Urinary bladder (tissue), 4 donors: Measurements from ENCODE around the gene PARP2. TPM values are rescaled to one million over a fixed set of nuclear protein-coding genes. Genes with fewer than 3 reads are reported as not detected.

Source experiments
- DNase-seq: peaks from one replicate; pipeline ENCODE4 v3.0.0-alpha.2; 2015; ENCODE audit errors: extremely low spot score
- H3K27ac ChIP-seq: one replicate; pipeline ENCODE4 v1.5.1; 2013; ENCODE audit warnings: low read depth, mild to moderate bottlenecking, moderate library complexity
- H3K36me3 ChIP-seq: one replicate; pipeline ENCODE4 v1.6.1; 2013; ENCODE audit warnings: mild to moderate bottlenecking, moderate library complexity; ENCODE audit not compliant: insufficient read depth
- H3K4me1 ChIP-seq: one replicate; pipeline ENCODE4 v1.6.1; 2013; ENCODE audit warnings: mild to moderate bottlenecking, moderate library complexity; ENCODE audit not compliant: insufficient read depth
- H3K4me3 ChIP-seq: one replicate; pipeline ENCODE4 v1.5.1; 2013; ENCODE audit warnings: low read depth, low read length
- WGBS: extraction: QIAGEN DNeasy Blood & Tissue Kit; methylation state at CpG from one replicate; pipeline ENCODE4 v1.1.7; 2013; 5-methylcytosine and 5-hydroxymethylcytosine counted together
- polyA plus RNA-seq: library from polyadenylated mRNA; stranded (reverse); fragments of 200-250 nt; gene quantifications from one replicate; pipeline ENCODE4 v1.2.3, GENCODE V29; 2013
- small RNA-seq: library from RNA; depleted of rRNA; stranded (forward); fragments of <200 nt; gene quantifications from one replicate; pipeline ENCODE3, GENCODE V24; 2014
- total RNA-seq: library from RNA; depleted of rRNA; stranded (reverse); fragments of >200 nt; gene quantifications from one replicate; pipeline ENCODE4 v1.2.3, GENCODE V29; 2014
- donor health status: healthy with polysubstance abuse.
- donor health status: healthy.

PARP2 gene
- total and polyA plus RNA-seq, 2 donors, result 13.5 to 16.0 TPM

DNA sequence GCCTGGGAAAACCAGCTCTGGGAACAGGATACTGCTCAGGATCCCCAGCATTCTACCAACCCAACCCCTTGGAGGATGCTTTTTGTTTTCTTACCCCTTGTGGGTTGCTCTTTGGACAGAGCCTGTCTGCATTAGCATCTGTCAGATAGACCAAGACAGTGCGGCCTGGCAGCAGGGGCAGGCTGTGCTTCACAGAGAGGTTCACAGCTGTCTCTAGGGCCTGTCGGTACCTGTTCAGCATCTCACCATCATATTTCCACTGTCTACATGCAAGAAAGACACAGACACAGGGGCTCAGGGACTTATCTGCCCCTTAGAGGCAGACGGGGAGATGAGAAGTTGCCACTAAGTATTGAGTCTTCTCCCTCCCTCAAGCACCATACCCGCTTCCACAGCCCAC lies 48.1 kb downstream of the PARP2 start:
- WGBS, result 94% methylated on average over 4 of the region's 4 CpGs
- DNase-seq, result no peak
- Histone ChIP-seq H3K4me1 (no peaks in the 10 kb centered on the region), H3K4me3 (no peak overlapping the region), H3K27ac (no peak overlapping the region), H3K36me3 (peaks cover 7% of the 10 kb centered on the region)

DNA sequence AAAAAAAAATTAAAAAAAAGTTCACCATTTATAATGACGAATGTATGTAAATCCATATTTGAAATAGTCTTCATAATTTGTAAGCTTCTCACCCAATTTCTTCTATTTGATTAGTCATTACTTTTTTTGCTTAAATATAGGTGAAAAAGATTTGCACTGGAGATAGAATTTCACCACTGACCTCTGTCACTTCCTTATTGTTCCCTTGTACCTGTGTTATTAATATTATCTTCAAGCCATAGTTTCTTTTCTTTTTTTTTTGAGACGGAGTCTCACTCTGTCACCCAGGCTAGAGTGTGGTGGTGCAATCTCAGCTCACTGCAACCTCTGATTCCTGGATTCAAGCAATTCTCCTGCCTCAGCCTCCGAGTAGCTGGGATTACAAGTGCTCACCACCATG lies 54.1 kb downstream of the PARP2 start:
- H3K4me3 ChIP-seq, result no peak overlapping the region
- H3K4me1 ChIP-seq, result no peaks in the 10 kb centered on the region
- 95% methylated on average over 3 of the region's 3 CpGs for WGBS
- no peaks in the 10 kb centered on the region for H3K36me3 ChIP-seq
- no peak overlapping the region for H3K27ac ChIP-seq
- no peak for DNase-seq

DNA sequence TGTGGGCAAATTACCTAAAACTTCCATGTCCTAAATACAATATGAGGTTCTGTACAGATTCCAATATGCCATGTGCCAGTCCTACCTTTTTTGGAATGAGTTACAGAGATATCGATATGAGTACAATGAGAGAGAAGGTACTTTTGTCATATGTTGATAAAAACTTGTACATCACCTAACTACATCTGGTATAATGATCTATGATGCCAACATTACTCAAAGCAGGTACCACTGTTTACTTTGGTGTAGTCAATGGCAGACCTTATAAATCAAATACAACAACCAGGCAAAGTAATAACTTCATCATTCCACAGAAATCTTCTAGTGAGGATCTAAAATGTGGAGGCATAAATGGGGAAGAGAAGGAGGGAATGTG lies 57.1 kb downstream of the PARP2 start:
- Histone ChIP-seq H3K27ac (no peak overlapping the region), H3K4me3 (no peak overlapping the region), H3K36me3 (no peaks in the 10 kb centered on the region), H3K4me1 (no peaks in the 10 kb centered on the region)
- DNase-seq, result no peak
- WGBS, result 93% methylated on average over 1 of the region's 1 CpG

DNA sequence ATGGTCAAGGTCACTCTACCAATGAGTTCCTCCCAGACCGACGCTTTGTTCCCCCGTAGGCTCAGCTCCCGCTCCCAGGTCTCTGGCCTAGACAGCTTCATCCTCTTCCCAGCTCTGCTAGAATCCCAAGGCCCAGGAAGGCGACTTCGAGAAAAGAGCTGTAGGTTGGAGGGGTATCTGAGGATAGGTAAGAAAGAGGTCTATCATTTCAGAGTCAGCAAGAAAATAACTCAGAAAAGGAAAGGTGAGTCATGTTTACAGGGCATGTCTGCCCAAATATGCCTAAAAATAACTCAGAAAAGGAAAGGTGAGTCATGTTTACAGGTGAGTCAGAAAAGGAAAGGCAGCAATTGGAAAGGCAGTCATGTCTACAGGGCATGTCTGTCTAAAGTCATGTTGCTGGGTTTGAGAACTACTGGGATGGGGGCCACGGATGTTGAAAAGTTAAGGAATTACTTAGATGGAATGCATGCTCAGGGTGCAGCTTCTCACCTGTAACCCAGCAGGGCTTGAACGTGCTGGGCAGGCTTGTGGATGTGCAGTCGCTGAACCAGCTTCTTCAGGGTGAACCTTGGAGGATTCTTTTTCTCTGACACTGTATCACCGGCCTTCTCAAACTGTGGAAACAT lies 57.6 kb downstream of the PARP2 start:
- no peak overlapping the region for H3K27ac ChIP-seq
- H3K4me3 ChIP-seq, result no peak overlapping the region
- H3K4me1 ChIP-seq, result no peaks in the 10 kb centered on the region
- DNase-seq, result no peak
- no peaks in the 10 kb centered on the region for H3K36me3 ChIP-seq
- 86% methylated on average over 10 of the region's 10 CpGs for WGBS

DNA sequence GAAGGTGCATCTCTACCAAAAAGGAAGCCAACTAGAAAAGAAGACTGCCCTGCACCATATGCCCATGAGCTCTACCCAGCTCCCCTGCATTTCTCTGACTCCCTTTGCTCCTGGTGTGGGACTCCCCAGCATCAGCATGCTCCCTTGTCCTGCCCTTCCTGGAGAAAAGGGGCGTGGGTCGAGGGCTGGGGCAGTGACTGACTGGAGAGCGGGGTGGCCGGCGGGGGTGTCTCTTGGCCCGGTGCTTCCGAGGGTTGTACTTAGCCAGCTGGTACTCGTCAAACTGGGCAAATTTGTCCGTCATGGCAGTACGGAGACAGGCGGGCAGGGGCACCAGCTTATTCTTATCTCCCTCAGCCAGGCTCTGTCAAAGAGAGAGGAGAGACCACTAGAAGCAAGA lies 60.1 kb downstream of the PARP2 start:
- no peak for DNase-seq
- no peak overlapping the region for H3K4me3 ChIP-seq
- WGBS, result 92% methylated on average over 11 of the region's 11 CpGs
- no peaks in the 10 kb centered on the region for H3K36me3 ChIP-seq
- no peaks in the 10 kb centered on the region for H3K4me1 ChIP-seq
- H3K27ac ChIP-seq, result no peak overlapping the region

Small RNAs within 50 kb of the gene (small RNA-seq; reads per million reads assigned to genes)
- gene SNORA79B, result 0.98 reads per million, percentile 74 among the genes with 10 or more reads in this experiment
- gene SNORD126, result 416 reads per million, percentile 98 among the genes with 10 or more reads in this experiment

Other genes starting within 250 kb of the PARP2 start
- gene OR4K17, start 232.9 kb upstream of the PARP2 start, total RNA-seq, result not detected
- gene OR4K17, start 232.9 kb upstream of the PARP2 start, polyA plus RNA-seq, result not detected
- not detected for gene OR4N5, start 204.8 kb upstream of the PARP2 start, total RNA-seq
- not detected for gene OR4N5, start 204.8 kb upstream of the PARP2 start, polyA plus RNA-seq
- not detected for gene OR11G2, start 152.7 kb upstream of the PARP2 start, total RNA-seq
- gene OR11G2, start 152.7 kb upstream of the PARP2 start, polyA plus RNA-seq, result not detected
- not detected for gene OR11H6, start 119.9 kb upstream of the PARP2 start, total RNA-seq
- gene OR11H6, start 119.9 kb upstream of the PARP2 start, polyA plus RNA-seq, result not detected
- gene OR11H7, start 114.7 kb upstream of the PARP2 start, total RNA-seq, result not detected
- gene OR11H7, start 114.7 kb upstream of the PARP2 start, polyA plus RNA-seq, result not detected
- not detected for gene OR11H4, start 104.3 kb upstream of the PARP2 start, total RNA-seq
- not detected for gene OR11H4, start 104.3 kb upstream of the PARP2 start, polyA plus RNA-seq
- 22.7 TPM for gene TTC5, start 37.7 kb upstream of the PARP2 start, total RNA-seq
- gene TTC5, start 37.7 kb upstream of the PARP2 start, polyA plus RNA-seq, result 8.0 TPM
- 81.9 TPM for gene CCNB1IP1, start 10.4 kb upstream of the PARP2 start, total RNA-seq
- 63.5 TPM for gene CCNB1IP1, start 10.4 kb upstream of the PARP2 start, polyA plus RNA-seq
- gene TEP1, start 69.9 kb downstream of the PARP2 start, total RNA-seq, result 17.4 TPM
- 16.2 TPM for gene TEP1, start 69.9 kb downstream of the PARP2 start, polyA plus RNA-seq
- gene KLHL33, start 92.5 kb downstream of the PARP2 start, total RNA-seq, result 0.69 TPM
- gene KLHL33, start 92.5 kb downstream of the PARP2 start, polyA plus RNA-seq, result 0.42 TPM
- gene OSGEP, start 111.2 kb downstream of the PARP2 start, total RNA-seq, result 28.4 TPM
- 41.1 TPM for gene OSGEP, start 111.2 kb downstream of the PARP2 start, polyA plus RNA-seq
- gene APEX1, start 111.6 kb downstream of the PARP2 start, total RNA-seq, result 21.2 TPM
- gene APEX1, start 111.6 kb downstream of the PARP2 start, polyA plus RNA-seq, result 147 TPM
- 11.9 TPM for gene PIP4P1, start 117.8 kb downstream of the PARP2 start, total RNA-seq
- gene PIP4P1, start 117.8 kb downstream of the PARP2 start, polyA plus RNA-seq, result 40.8 TPM
- 12.5 TPM for gene PNP, start 125.8 kb downstream of the PARP2 start, total RNA-seq
- 25.9 TPM for gene PNP, start 125.8 kb downstream of the PARP2 start, polyA plus RNA-seq
- not detected for gene RNASE10, start 161.9 kb downstream of the PARP2 start, total RNA-seq
- gene RNASE10, start 161.9 kb downstream of the PARP2 start, polyA plus RNA-seq, result 0.20 TPM
- not detected for gene RNASE9, start 217.4 kb downstream of the PARP2 start, total RNA-seq
- not detected for gene RNASE9, start 217.4 kb downstream of the PARP2 start, polyA plus RNA-seq
- not detected for gene RNASE11, start 244.4 kb downstream of the PARP2 start, total RNA-seq
- gene RNASE11, start 244.4 kb downstream of the PARP2 start, polyA plus RNA-seq, result not detected
- gene RNASE12, start 247.7 kb downstream of the PARP2 start, total RNA-seq, result not detected
- not detected for gene RNASE12, start 247.7 kb downstream of the PARP2 start, polyA plus RNA-seq